NB4 (cell line): ENCODE data around the gene MCTP1.

Experiments used
- DNase-seq: peaks from one replicate; pipeline ENCODE4 v3.0.0; 2010; ENCODE audit warnings: low read depth
- H3K4me3 ChIP-seq: one replicate; pipeline ENCODE4 v1.5.1; 2011; ENCODE audit warnings: mild to moderate bottlenecking, low read depth, low read length, moderate library complexity
- CTCF ChIP-seq: IDR thresholded peaks from one replicate; pipeline ENCODE4 v1.5.1; 2012; ENCODE audit warnings: low read depth, low read length
- MAX ChIP-seq: IDR thresholded peaks from 2 replicates; pipeline ENCODE4 v1.6.1; 2011; ENCODE audit warnings: low read depth, low read length
- MYC ChIP-seq: IDR thresholded peaks from 2 replicates; pipeline ENCODE4 v1.6.1; 2011; ENCODE audit warnings: low read depth, low read length
- POLR2A ChIP-seq: IDR thresholded peaks from 2 replicates; pipeline ENCODE4 v1.6.1; 2011; ENCODE audit warnings: mild to moderate bottlenecking; ENCODE audit not compliant: insufficient read length; ENCODE audit errors: extremely low read depth

The MCTP1 gene

GRCh38 chr5:94754824-94755223 lies 530.1 kb downstream of the MCTP1 start:
- H3K4me3 ChIP-seq = no peak overlapping the region
- DNase-seq = no peak
- TF ChIP-seq MAX (no peak), CTCF (no peak), POLR2A (no peak), MYC (no peak)

GRCh38 chr5:94751460-94751859 lies 533.4 kb downstream of the MCTP1 start:
- H3K4me3 ChIP-seq = no peak overlapping the region
- TF ChIP-seq MAX (no peak), CTCF (no peak), MYC (no peak), POLR2A (no peak)

GRCh38 chr5:94750681-94751080 lies 534.2 kb downstream of the MCTP1 start:
- no peak for DNase-seq
- TF ChIP-seq POLR2A (no peak), MYC (no peak), MAX (no peak), CTCF (no peak)
- H3K4me3 ChIP-seq = no peak overlapping the region

More at GRCh38 chr5:94751460-94751859, 533.4 kb downstream of the MCTP1 start:
- no peak for DNase-seq

GRCh38 chr5:94749042-94749441 lies 535.9 kb downstream of the MCTP1 start:
- DNase-seq = peak; percentile 17
- no peak for TF ChIP-seq MAX
- TF ChIP-seq MYC = no peak
- no peak for TF ChIP-seq POLR2A
- TF ChIP-seq CTCF = no peak
- H3K4me3 ChIP-seq = no peak overlapping the region

- no peak overlapping the region for H3K4me3 ChIP-seq
- no peak for TF ChIP-seq MYC
- no peak for TF ChIP-seq CTCF
- no peak for TF ChIP-seq MAX
- TF ChIP-seq POLR2A = no peak
- peak; percentile 6 for DNase-seq
These were observed 536.7 kb downstream of the MCTP1 start for GRCh38 chr5:94748212-94748611.

- DNase-seq = no peak
- TF ChIP-seq CTCF = no peak
- no peak for TF ChIP-seq POLR2A
- no peak for TF ChIP-seq MYC
- no peak for TF ChIP-seq MAX
- no peak overlapping the region for H3K4me3 ChIP-seq
These were observed 537.5 kb downstream of the MCTP1 start for GRCh38 chr5:94747371-94747770.
